H9 (cell line): Measurements from ENCODE around the gene LPCAT4. TPM values are rescaled to one million over a fixed set of nuclear protein-coding genes. Genes with fewer than 3 reads are reported as not detected.

ENCODE experiments used
- DNase-seq: peaks from one replicate; pipeline ENCODE4 v3.0.0-alpha.2; 2017
- H2AFZ ChIP-seq: one replicate; pipeline ENCODE4 v1.6.1; 2013; ENCODE audit warnings: mild to moderate bottlenecking, low read length, control low read depth, moderate library complexity
- H2AK5ac ChIP-seq: 2 replicates; pipeline ENCODE4 v1.6.1; 2013; ENCODE audit warnings: low read length, control low read depth, mixed read lengths; ENCODE audit not compliant: insufficient read length
- H2BK120ac ChIP-seq: one replicate; pipeline ENCODE4 v1.6.1; 2013; ENCODE audit warnings: low read depth, mild to moderate bottlenecking, low read length, control low read depth, inconsistent platforms; ENCODE audit not compliant: poor library complexity, severe bottlenecking
- H2BK12ac ChIP-seq: 2 replicates; pipeline ENCODE4 v1.6.1; 2013; ENCODE audit warnings: low read length, control low read depth, mixed read lengths, low read depth; ENCODE audit not compliant: insufficient read length
- H2BK15ac ChIP-seq: 2 replicates; pipeline ENCODE4 v1.6.1; 2013; ENCODE audit warnings: low read depth, low read length, control low read depth
- H2BK20ac ChIP-seq: one replicate; pipeline ENCODE4 v1.6.1; 2013; ENCODE audit warnings: low read depth, mild to moderate bottlenecking, low read length, control low read depth, inconsistent platforms; ENCODE audit not compliant: poor library complexity, severe bottlenecking
- H2BK5ac ChIP-seq: 2 replicates; pipeline ENCODE4 v1.6.1; 2013; ENCODE audit warnings: low read length, control low read depth, mixed read lengths; ENCODE audit not compliant: insufficient read length
- H3K14ac ChIP-seq: 2 replicates; pipeline ENCODE4 v1.6.1; 2013; ENCODE audit warnings: low read length, control low read depth; ENCODE audit not compliant: insufficient read depth
- H3K18ac ChIP-seq: 2 replicates; pipeline ENCODE4 v1.6.1; 2013; ENCODE audit warnings: low read depth, mild to moderate bottlenecking, mixed read lengths, low read length, control low read depth; ENCODE audit not compliant: insufficient read length
- H3K23ac ChIP-seq: 2 replicates; pipeline ENCODE4 v1.6.1; 2013; ENCODE audit warnings: low read length, control low read depth, mixed read lengths, low read depth; ENCODE audit not compliant: insufficient read length
- H3K23me2 ChIP-seq: 2 replicates; pipeline ENCODE4 v1.6.1; 2013; ENCODE audit warnings: low read depth, mild to moderate bottlenecking, mixed read lengths, low read length, control low read depth; ENCODE audit not compliant: insufficient read length, poor library complexity, severe bottlenecking
- H3K27ac ChIP-seq: 2 replicates; pipeline ENCODE4 v1.5.1; 2013; ENCODE audit warnings: low read length, control low read depth, mixed read lengths, low read depth; ENCODE audit not compliant: insufficient read length
- H3K27me3 ChIP-seq: 2 replicates; pipeline ENCODE4 v1.6.1; 2013; ENCODE audit warnings: low read length, control low read depth, inconsistent platforms; ENCODE audit not compliant: insufficient read depth
- H3K4ac ChIP-seq: 2 replicates; pipeline ENCODE4 v1.6.1; 2013; ENCODE audit warnings: low read depth, mild to moderate bottlenecking, control low read depth, inconsistent platforms, low read length, moderate library complexity
- H3K4me1 ChIP-seq: 2 replicates; pipeline ENCODE4 v1.6.1; 2013; ENCODE audit warnings: low read length, control low read depth, inconsistent platforms; ENCODE audit not compliant: insufficient read depth
- H3K4me2 ChIP-seq: 2 replicates; pipeline ENCODE4 v1.6.1; 2013; ENCODE audit warnings: low read length, control low read depth, mixed read lengths; ENCODE audit not compliant: insufficient read length, insufficient read depth
- H3K56ac ChIP-seq: 2 replicates; pipeline ENCODE4 v1.6.1; 2013; ENCODE audit warnings: low read depth, mild to moderate bottlenecking, mixed read lengths, low read length, control low read depth; ENCODE audit not compliant: insufficient read length
- H3K79me1 ChIP-seq: 2 replicates; pipeline ENCODE4 v1.6.1; 2013; ENCODE audit warnings: low read depth, mild to moderate bottlenecking, moderate library complexity, low read length, control low read depth, inconsistent platforms; ENCODE audit not compliant: insufficient read depth, poor library complexity, severe bottlenecking
- H3K79me2 ChIP-seq: 2 replicates; pipeline ENCODE4 v1.6.1; 2013; ENCODE audit warnings: low read length, control low read depth, inconsistent platforms; ENCODE audit not compliant: insufficient read depth
- H3K9ac ChIP-seq: 2 replicates; pipeline ENCODE4 v1.6.1; 2013; ENCODE audit warnings: low read length, control low read depth, mixed read lengths; ENCODE audit not compliant: insufficient read length; ENCODE audit errors: extremely low read depth
- H3K9me3 ChIP-seq: one replicate; pipeline ENCODE4 v1.6.1; 2013; ENCODE audit warnings: low read depth, low read length, inconsistent platforms; ENCODE audit not compliant: control insufficient read depth
- H3T11ph ChIP-seq: one replicate; pipeline ENCODE4 v1.6.1; 2013; ENCODE audit warnings: mild to moderate bottlenecking, low read length, control low read depth, inconsistent platforms
- H4K20me1 ChIP-seq: one replicate; pipeline ENCODE4 v1.6.1; 2013; ENCODE audit not compliant: control insufficient read depth, insufficient read length, insufficient read depth
- H4K5ac ChIP-seq: 2 replicates; pipeline ENCODE4 v1.6.1; 2013; ENCODE audit warnings: low read depth, mild to moderate bottlenecking, mixed read lengths, low read length, control low read depth; ENCODE audit not compliant: insufficient read length
- H4K8ac ChIP-seq: replicated peaks from 2 replicates; pipeline ENCODE4 v1.6.1; 2013; ENCODE audit warnings: low read length, control low read depth, mixed read lengths, low read depth; ENCODE audit not compliant: insufficient read length
- H4K91ac ChIP-seq: 2 replicates; pipeline ENCODE4 v1.6.1; 2013; ENCODE audit warnings: low read depth, mild to moderate bottlenecking, moderate library complexity, mixed read lengths, low read length, control low read depth; ENCODE audit not compliant: insufficient read length
- H3K27ac Mint-ChIP-seq, 3 experiments: 2 replicates in 2 of 3; 3 replicates in 1 of 3; pipeline ENCODE4 v1.8.0; 2020 to 2021; ENCODE audit warnings: mixed read lengths in 3 of 3, mild to moderate bottlenecking in 1 of 3, moderate library complexity in 1 of 3
- H3K27me3 Mint-ChIP-seq: 2 replicates; pipeline ENCODE4 v1.8.0; 2021; ENCODE audit warnings: low read depth, mild to moderate bottlenecking, moderate library complexity, mixed read lengths
- H3K36me3 Mint-ChIP-seq, 3 experiments: 2 replicates in 2 of 3; 3 replicates in 1 of 3; pipeline ENCODE4 v1.8.0; 2020 to 2021; ENCODE audit warnings: low read depth in 3 of 3, mixed read lengths in 3 of 3; ENCODE audit not compliant: insufficient read depth in 1 of 3
- H3K4me1 Mint-ChIP-seq, 2 experiments: 2 replicates each; pipeline ENCODE4 v1.8.0; 2020; ENCODE audit warnings: mixed read lengths in 2 of 2
- H3K4me3 Mint-ChIP-seq, 2 experiments: 2 replicates in 1 of 2; 3 replicates in 1 of 2; pipeline ENCODE4 v1.8.0; 2020 to 2021; ENCODE audit warnings: mild to moderate bottlenecking in 2 of 2, mixed read lengths in 2 of 2, moderate library complexity in 1 of 2
- H3K9me3 Mint-ChIP-seq, 2 experiments: 2 replicates in 1 of 2; 3 replicates in 1 of 2; pipeline ENCODE4 v1.8.0; 2020; ENCODE audit warnings: mild to moderate bottlenecking in 2 of 2, mixed read lengths in 2 of 2, moderate library complexity in 1 of 2
- WGBS: extraction: QIAGEN DNeasy Blood & Tissue Kit; methylation state at CpG from one replicate; pipeline ENCODE4 v1.1.7; 2013; ENCODE audit warnings: missing lambda C conversion rate, low lambda C conversion rate, mixed read lengths; ENCODE audit not compliant: insufficient read length; ENCODE audit errors: extremely low coverage; 5-methylcytosine and 5-hydroxymethylcytosine counted together
- total RNA-seq: library from RNA; stranded (reverse); gene quantifications from 2 replicates; pipeline ENCODE4 v1.2.1, GENCODE V29; 2021
- TF ChIP-seq, protein P1 (sequence below): fragments of 200-600 bp; sonication (generic); conservative IDR thresholded peaks from 3 replicates; pipeline ENCODE4 v1.8.0; 2021; ENCODE audit warnings: antibody characterized with exemption, mild to moderate bottlenecking

Gene LPCAT4
- total RNA-seq, 1 experiment from 2014 or later, result 71.1 TPM

DNA sequence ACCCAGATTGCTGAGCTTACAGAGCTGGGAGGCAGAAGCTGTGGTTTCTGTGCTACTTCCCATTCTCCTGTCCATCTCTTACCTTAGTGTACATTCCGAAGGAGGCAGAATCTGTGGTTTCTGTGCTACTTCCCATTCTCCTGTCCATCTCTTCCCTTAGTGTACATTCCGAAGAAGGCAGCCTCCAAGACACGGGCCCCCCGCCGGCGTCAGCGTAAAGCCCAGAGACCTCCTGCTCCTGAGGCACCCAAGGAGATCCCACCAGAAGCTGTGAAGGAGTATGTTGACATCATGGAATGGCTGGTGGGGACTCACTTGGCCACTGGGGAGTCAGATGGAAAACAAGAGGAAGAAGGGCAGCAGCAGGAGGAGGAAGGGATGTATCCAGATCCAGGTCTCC is 12.7 kb downstream of the LPCAT4 start:
- no peak overlapping the region for H3K9ac ChIP-seq
- no peak overlapping the region for H3K4me2 ChIP-seq
- no peak overlapping the region for H4K91ac ChIP-seq
- H3K4me1 Mint-ChIP-seq, result peaks cover 12 to 13% of the 10 kb centered on the region in 2 experiments
- H3K23me2 ChIP-seq, result no peaks in the 10 kb centered on the region
- no peak overlapping the region for H3K4ac ChIP-seq
- H2BK12ac ChIP-seq, result no peak overlapping the region
- H3K18ac ChIP-seq, result no peak overlapping the region
- H4K5ac ChIP-seq, result no peak overlapping the region
- H3K9me3 ChIP-seq, result no peaks in the 10 kb centered on the region
- no peak overlapping the region for H2BK120ac ChIP-seq
- no peak overlapping the region for H3K27ac ChIP-seq
- no peak overlapping the region for H2AK5ac ChIP-seq
- H3K79me1 ChIP-seq, result no peaks in the 10 kb centered on the region
- WGBS, result no CpG with 5 or more reads among the region's 7 CpGs
- no peak overlapping the region for H3K27ac Mint-ChIP-seq
- H2BK15ac ChIP-seq, result no peak overlapping the region
- no peaks in the 10 kb centered on the region for H4K20me1 ChIP-seq
- H3K36me3 Mint-ChIP-seq, result peaks cover 21 to 50% (median 36%) of the 10 kb centered on the region in 3 experiments; a peak in 6 of 7 replicates
- no peak overlapping the region for H3K23ac ChIP-seq
- H3K27me3 ChIP-seq, result no peaks in the 10 kb centered on the region
- H3K79me2 ChIP-seq, result no peaks in the 10 kb centered on the region
- no peaks in the 10 kb centered on the region; the same call in 1 of the 2 replicates for H3K4me1 ChIP-seq
- H2BK20ac ChIP-seq, result no peak overlapping the region
- H3K27me3 Mint-ChIP-seq, result no peaks in the 10 kb centered on the region
- H3K4me3 Mint-ChIP-seq, result no peak overlapping the region
- H3K56ac ChIP-seq, result no peak overlapping the region
- no peak overlapping the region for H2AFZ ChIP-seq
- no peak overlapping the region for H3K14ac ChIP-seq
- H4K8ac ChIP-seq, result no peak overlapping the region
- no peaks in the 10 kb centered on the region for H3K9me3 Mint-ChIP-seq
- no peak for DNase-seq
- no peak overlapping the region for H2BK5ac ChIP-seq
- TF ChIP-seq, protein P1, sequence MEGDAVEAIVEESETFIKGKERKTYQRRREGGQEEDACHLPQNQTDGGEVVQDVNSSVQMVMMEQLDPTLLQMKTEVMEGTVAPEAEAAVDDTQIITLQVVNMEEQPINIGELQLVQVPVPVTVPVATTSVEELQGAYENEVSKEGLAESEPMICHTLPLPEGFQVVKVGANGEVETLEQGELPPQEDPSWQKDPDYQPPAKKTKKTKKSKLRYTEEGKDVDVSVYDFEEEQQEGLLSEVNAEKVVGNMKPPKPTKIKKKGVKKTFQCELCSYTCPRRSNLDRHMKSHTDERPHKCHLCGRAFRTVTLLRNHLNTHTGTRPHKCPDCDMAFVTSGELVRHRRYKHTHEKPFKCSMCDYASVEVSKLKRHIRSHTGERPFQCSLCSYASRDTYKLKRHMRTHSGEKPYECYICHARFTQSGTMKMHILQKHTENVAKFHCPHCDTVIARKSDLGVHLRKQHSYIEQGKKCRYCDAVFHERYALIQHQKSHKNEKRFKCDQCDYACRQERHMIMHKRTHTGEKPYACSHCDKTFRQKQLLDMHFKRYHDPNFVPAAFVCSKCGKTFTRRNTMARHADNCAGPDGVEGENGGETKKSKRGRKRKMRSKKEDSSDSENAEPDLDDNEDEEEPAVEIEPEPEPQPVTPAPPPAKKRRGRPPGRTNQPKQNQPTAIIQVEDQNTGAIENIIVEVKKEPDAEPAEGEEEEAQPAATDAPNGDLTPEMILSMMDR, result no peak
- H3T11ph ChIP-seq, result no peak overlapping the region
